Mucosa of rectum (tissue), 2 donors: ENCODE data around the gene DEPDC5.

Experiments used
- H3K27ac ChIP-seq, 2 donors: one replicate each; pipeline ENCODE4 v1.7.0; 2013; ENCODE audit warnings: inconsistent platforms in 2 of 2, low read depth in 2 of 2, low read length in 2 of 2
- H3K27me3 ChIP-seq, 2 donors: one replicate each; pipeline ENCODE4 v1.7.0; 2013; ENCODE audit warnings: low read length in 2 of 2; ENCODE audit not compliant: control insufficient read depth in 2 of 2, insufficient read depth in 2 of 2
- H3K36me3 ChIP-seq, 2 donors: one replicate each; pipeline ENCODE4 v1.7.0; 2013; ENCODE audit warnings: low read length in 2 of 2; ENCODE audit not compliant: control insufficient read depth in 2 of 2, insufficient read depth in 2 of 2
- H3K4me1 ChIP-seq, 2 donors: one replicate each; pipeline ENCODE4 v1.7.0; 2013; ENCODE audit warnings: low read length in 2 of 2, mild to moderate bottlenecking in 1 of 2; ENCODE audit not compliant: control insufficient read depth in 2 of 2, insufficient read depth in 2 of 2
- H3K4me3 ChIP-seq, 2 donors: one replicate each; pipeline ENCODE4 v1.7.0; 2013; ENCODE audit warnings: low read length in 2 of 2
- H3K9ac ChIP-seq, 2 donors: one replicate each; pipeline ENCODE4 v1.7.0; 2013; ENCODE audit warnings: low read length in 2 of 2, low read depth in 1 of 2, mild to moderate bottlenecking in 1 of 2
- H3K9me3 ChIP-seq, 2 donors: one replicate each; pipeline ENCODE4 v1.7.0; 2013; ENCODE audit warnings: low read length in 2 of 2; ENCODE audit not compliant: control insufficient read depth in 2 of 2
- donor health status: healthy.
- donor health status: Normal muscosa, but diverticular disease.

Gene DEPDC5

GRCh38 chr22:31881200-31881599 lies 127.4 kb downstream of the DEPDC5 start:
- Histone ChIP-seq H3K27ac (no peak overlapping the region), H3K27me3 (no peaks in the 10 kb centered on the region), H3K9ac (no peak overlapping the region), H3K4me3 (no peak overlapping the region), H3K9me3 (no peaks in the 10 kb centered on the region), H3K36me3 (peaks cover 27 to 38% of the 10 kb centered on the region in 2 donors), H3K4me1 (peaks cover 0 to 5% of the 10 kb centered on the region in 2 donors)

GRCh38 chr22:31881865-31882264 lies 128.0 kb downstream of the DEPDC5 start:
- no peak overlapping the region for H3K27ac ChIP-seq
- no peak overlapping the region for H3K4me3 ChIP-seq
- peaks cover 27 to 38% of the 10 kb centered on the region in 2 donors for H3K36me3 ChIP-seq
- no peaks in the 10 kb centered on the region for H3K9me3 ChIP-seq
- H3K4me1 ChIP-seq = peaks cover 0 to 5% of the 10 kb centered on the region in 2 donors
- no peak overlapping the region for H3K9ac ChIP-seq
- no peaks in the 10 kb centered on the region for H3K27me3 ChIP-seq

GRCh38 chr22:31882971-31883370 lies 129.2 kb downstream of the DEPDC5 start:
- peaks cover 27 to 37% of the 10 kb centered on the region in 2 donors for H3K36me3 ChIP-seq
- peaks cover 0 to 5% of the 10 kb centered on the region in 2 donors for H3K4me1 ChIP-seq
- no peaks in the 10 kb centered on the region for H3K9me3 ChIP-seq
- H3K27me3 ChIP-seq = no peaks in the 10 kb centered on the region
- no peak overlapping the region for H3K27ac ChIP-seq
- H3K9ac ChIP-seq = no peak overlapping the region
- H3K4me3 ChIP-seq = no peak overlapping the region

DNA sequence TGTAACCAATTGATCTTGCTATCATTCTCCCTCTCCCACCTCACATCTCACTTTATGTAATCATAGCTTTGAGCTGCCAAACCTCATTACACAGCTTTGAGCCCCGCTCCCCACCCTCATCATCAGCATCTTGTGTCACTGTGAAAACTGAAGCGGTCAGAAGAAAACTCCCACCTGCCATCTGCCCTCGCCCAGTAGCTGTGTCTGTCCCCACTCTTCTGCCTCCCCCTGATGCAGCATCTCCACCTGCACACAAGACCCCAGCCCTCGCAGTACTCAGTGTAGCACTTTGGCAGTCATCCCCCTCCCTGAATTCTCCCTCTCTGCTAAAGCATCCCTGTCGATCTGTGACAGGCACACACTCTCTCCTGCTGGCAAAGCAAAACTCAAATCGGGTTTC lies 130.2 kb downstream of the DEPDC5 start:
- Histone ChIP-seq H3K27ac (no peak overlapping the region), H3K9me3 (no peaks in the 10 kb centered on the region), H3K27me3 (no peaks in the 10 kb centered on the region), H3K4me3 (no peak overlapping the region), H3K4me1 (peaks cover 0 to 5% of the 10 kb centered on the region in 2 donors), H3K36me3 (peaks cover 27 to 34% of the 10 kb centered on the region in 2 donors), H3K9ac (no peak overlapping the region)

DNA sequence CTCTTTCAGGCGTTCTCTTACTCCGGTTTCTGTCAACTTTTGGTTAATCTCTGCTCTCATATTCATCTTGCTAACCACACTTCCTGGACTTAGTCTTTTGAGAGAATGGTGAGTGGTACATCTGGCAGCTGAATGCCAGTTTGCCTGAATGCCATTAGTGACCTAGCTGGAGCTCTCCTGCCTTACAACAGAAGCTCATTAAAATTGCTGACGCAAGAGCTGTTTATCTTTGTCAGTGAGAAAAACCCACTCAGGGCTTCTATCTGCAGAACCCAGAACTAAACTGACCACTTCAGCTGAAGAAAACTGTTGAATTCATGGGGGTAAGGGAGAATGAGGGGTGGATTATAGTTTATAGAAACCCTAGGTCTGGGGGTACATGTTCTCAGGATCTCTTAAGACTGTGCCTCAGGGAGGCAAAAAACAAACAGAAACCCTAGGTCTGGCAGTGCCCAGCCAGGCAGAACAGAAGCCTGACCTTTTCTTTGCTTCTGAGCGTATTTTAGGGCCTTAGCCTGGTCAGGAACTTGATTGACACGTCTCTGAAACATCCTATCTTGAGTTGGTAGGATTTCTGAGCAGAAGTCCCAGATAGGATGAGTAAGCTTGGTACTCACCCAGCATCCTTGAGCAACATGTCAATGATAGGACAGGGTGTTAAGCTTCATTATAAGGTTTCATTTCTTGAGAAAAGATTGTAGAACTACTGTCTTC lies 137.7 kb downstream of the DEPDC5 start:
- Histone ChIP-seq H3K36me3 (peaks cover 14 to 21% of the 10 kb centered on the region in 2 donors), H3K9ac (no peak overlapping the region), H3K4me3 (no peak overlapping the region), H3K27me3 (no peaks in the 10 kb centered on the region), H3K4me1 (no peaks in the 10 kb centered on the region), H3K27ac (no peak overlapping the region), H3K9me3 (no peaks in the 10 kb centered on the region)

- no peak overlapping the region for H3K4me3 ChIP-seq
- peaks cover 14 to 21% of the 10 kb centered on the region in 2 donors for H3K36me3 ChIP-seq
- no peaks in the 10 kb centered on the region for H3K27me3 ChIP-seq
- no peak overlapping the region for H3K27ac ChIP-seq
- no peak overlapping the region for H3K9ac ChIP-seq
- no peaks in the 10 kb centered on the region for H3K9me3 ChIP-seq
- no peaks in the 10 kb centered on the region for H3K4me1 ChIP-seq
These were observed 138.2 kb downstream of the DEPDC5 start for GRCh38 chr22:31892080-31892433.

DNA sequence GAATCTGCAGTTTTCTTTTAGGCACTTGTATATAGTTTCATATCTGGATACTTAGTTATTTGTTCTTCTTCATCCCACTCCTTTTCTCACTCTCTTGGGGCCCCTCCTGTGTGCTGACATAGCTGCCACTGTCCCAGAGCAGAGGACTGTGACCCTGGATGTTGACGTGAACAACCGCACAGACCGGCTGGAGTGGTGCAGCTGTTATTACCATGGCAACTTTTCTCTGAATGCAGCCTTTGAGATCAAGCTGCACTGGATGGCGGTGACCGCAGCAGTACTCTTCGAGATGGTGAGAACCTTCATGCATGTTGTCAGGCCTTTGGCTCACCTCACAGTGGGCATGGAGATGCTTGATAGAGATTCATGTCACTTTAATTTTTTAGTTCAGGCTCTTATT lies 139.6 kb downstream of the DEPDC5 start:
- Histone ChIP-seq H3K4me3 (no peak overlapping the region), H3K36me3 (peaks cover 23 to 33% of the 10 kb centered on the region in 2 donors), H3K4me1 (no peaks in the 10 kb centered on the region), H3K9me3 (no peaks in the 10 kb centered on the region), H3K9ac (no peak overlapping the region), H3K27me3 (no peaks in the 10 kb centered on the region), H3K27ac (no peak overlapping the region)

- no peak overlapping the region for H3K4me3 ChIP-seq
- peaks cover 23 to 33% of the 10 kb centered on the region in 2 donors for H3K36me3 ChIP-seq
- no peaks in the 10 kb centered on the region for H3K4me1 ChIP-seq
- no peaks in the 10 kb centered on the region for H3K27me3 ChIP-seq
- H3K9ac ChIP-seq = no peak overlapping the region
- no peaks in the 10 kb centered on the region for H3K9me3 ChIP-seq
- no peak overlapping the region for H3K27ac ChIP-seq
These were observed 141.7 kb downstream of the DEPDC5 start for GRCh38 chr22:31895411-31896123.

GRCh38 chr22:31896472-31896871 lies 142.7 kb downstream of the DEPDC5 start:
- Histone ChIP-seq H3K9ac (no peak overlapping the region), H3K36me3 (peaks cover 20 to 33% of the 10 kb centered on the region in 2 donors), H3K4me3 (no peak overlapping the region), H3K27ac (no peak overlapping the region), H3K4me1 (no peaks in the 10 kb centered on the region), H3K27me3 (no peaks in the 10 kb centered on the region), H3K9me3 (no peaks in the 10 kb centered on the region)
